ENCODE measurements around the gene BCAS4. TPM values are rescaled to one million over a fixed set of nuclear protein-coding genes. Genes with fewer than 3 reads are reported as not detected.

The BCAS4 gene
- total and polyA plus RNA-seq, 2 donors (not counting 1 experiment from before 2014, with no cell fraction given) = 14.1 to 33.7 TPM

DNA sequence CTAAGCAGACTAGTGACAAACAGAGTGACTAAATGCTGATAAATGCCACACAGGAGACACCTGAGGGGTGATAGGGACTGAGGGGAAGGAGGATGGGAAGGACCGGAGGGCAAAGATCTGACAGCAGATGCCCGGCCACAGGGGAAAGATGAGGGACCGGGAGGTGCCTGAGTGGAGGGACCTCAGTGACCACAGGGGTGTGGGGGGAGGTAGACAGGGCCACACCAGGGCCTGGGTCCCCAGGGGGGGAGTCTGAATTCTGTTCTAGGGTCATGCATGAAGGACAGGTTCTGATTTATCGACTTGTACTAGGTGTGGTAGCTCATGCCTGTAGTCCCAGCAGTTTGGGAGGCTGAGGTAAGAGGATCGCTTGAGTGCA is 6.9 kb downstream of the BCAS4 start:
- Histone ChIP-seq H3K27ac (ENCODE audit: insufficient read depth, low read length) (no peak overlapping the region), H3K9me3 (ENCODE audit: control insufficient read depth, insufficient read depth, low read depth, low read length) (no peaks in the 10 kb centered on the region), H3K4me3 (replicated peaks in 1 of 4; ENCODE audit: control extremely low read depth in 1 of 4, insufficient read depth in 1 of 4, low read depth in 3 of 4, low read length in 4 of 4) (no peak overlapping the region), H3K4me2 (ENCODE audit: extremely low read depth, insufficient read depth, low read length) (no peak overlapping the region), H4K20me1 (ENCODE audit: control insufficient read depth, extremely low read depth, insufficient read depth, low read length) (no peaks in the 10 kb centered on the region), H2AFZ (ENCODE audit: low read length) (no peak overlapping the region), H3K27me3 (ENCODE audit: control insufficient read depth, insufficient read depth, low read length) (no peaks in the 10 kb centered on the region), H3K79me2 (ENCODE audit: control insufficient read depth, insufficient read depth, low read length) (no peaks in the 10 kb centered on the region), H3K36me3 (ENCODE audit: control insufficient read depth, insufficient read depth, low read length) (no peaks in the 10 kb centered on the region), H3K9ac (ENCODE audit: insufficient read depth, low read length) (no peak overlapping the region), H3K4me1 (ENCODE audit: control insufficient read depth, extremely low read depth, insufficient read depth, low read length) (no peaks in the 10 kb centered on the region)
- TF ChIP-seq EZH2 (IDR thresholded peaks at IDR 0.05; ENCODE audit: low read length, missing control alignments) = no peak
- TF ChIP-seq, protein P1, sequence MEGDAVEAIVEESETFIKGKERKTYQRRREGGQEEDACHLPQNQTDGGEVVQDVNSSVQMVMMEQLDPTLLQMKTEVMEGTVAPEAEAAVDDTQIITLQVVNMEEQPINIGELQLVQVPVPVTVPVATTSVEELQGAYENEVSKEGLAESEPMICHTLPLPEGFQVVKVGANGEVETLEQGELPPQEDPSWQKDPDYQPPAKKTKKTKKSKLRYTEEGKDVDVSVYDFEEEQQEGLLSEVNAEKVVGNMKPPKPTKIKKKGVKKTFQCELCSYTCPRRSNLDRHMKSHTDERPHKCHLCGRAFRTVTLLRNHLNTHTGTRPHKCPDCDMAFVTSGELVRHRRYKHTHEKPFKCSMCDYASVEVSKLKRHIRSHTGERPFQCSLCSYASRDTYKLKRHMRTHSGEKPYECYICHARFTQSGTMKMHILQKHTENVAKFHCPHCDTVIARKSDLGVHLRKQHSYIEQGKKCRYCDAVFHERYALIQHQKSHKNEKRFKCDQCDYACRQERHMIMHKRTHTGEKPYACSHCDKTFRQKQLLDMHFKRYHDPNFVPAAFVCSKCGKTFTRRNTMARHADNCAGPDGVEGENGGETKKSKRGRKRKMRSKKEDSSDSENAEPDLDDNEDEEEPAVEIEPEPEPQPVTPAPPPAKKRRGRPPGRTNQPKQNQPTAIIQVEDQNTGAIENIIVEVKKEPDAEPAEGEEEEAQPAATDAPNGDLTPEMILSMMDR (conservative IDR thresholded peaks at IDR 0.05 in 1 of 2, IDR thresholded peaks at IDR 0.05 in 1 of 2; ENCODE audit: low read depth in 1 of 2, low read length in 2 of 2) = no peak
- DNase-seq (ENCODE audit: low read depth in 2 of 2) = no peak

DNA sequence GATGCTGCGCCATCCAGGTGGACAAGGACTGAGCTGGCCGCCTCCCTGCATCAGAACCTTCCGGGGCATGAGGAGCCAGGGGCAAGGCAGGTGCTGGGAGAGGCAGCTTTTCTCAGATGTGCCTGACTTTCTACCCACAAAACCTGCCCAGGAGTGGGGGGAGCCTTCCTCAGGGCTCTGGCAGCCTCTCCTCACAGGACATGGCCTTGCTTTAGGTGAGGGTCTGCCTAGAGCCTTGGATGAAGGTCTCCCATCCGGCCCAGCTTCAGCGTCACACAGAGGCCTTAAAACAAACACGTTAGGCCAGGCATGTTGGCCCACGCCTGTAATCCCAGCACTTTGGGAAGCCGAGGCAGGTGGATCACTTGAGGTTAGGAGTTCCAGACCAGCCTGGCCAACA is 7.4 kb downstream of the BCAS4 start:
- H3K36me3 ChIP-seq (ENCODE audit: control insufficient read depth, insufficient read depth, low read length) = no peaks in the 10 kb centered on the region
- TF ChIP-seq, protein P1 (conservative IDR thresholded peaks at IDR 0.05 in 1 of 2, IDR thresholded peaks at IDR 0.05 in 1 of 2; ENCODE audit: low read depth in 1 of 2, low read length in 2 of 2) = no peak
- no peak for TF ChIP-seq EZH2 (IDR thresholded peaks at IDR 0.05; ENCODE audit: low read length, missing control alignments)
- DNase-seq (ENCODE audit: low read depth in 2 of 2) = no peak
- H3K4me1 ChIP-seq (ENCODE audit: control insufficient read depth, extremely low read depth, insufficient read depth, low read length) = no peaks in the 10 kb centered on the region
- no peak overlapping the region for H3K4me3 ChIP-seq (replicated peaks in 1 of 4; ENCODE audit: control extremely low read depth in 1 of 4, insufficient read depth in 1 of 4, low read depth in 3 of 4, low read length in 4 of 4)
- H4K20me1 ChIP-seq (ENCODE audit: control insufficient read depth, extremely low read depth, insufficient read depth, low read length) = no peaks in the 10 kb centered on the region
- no peaks in the 10 kb centered on the region for H3K27me3 ChIP-seq (ENCODE audit: control insufficient read depth, insufficient read depth, low read length)
- H2AFZ ChIP-seq (ENCODE audit: low read length) = no peak overlapping the region
- H3K9ac ChIP-seq (ENCODE audit: insufficient read depth, low read length) = no peak overlapping the region
- H3K27ac ChIP-seq (ENCODE audit: insufficient read depth, low read length) = no peak overlapping the region
- H3K9me3 ChIP-seq (ENCODE audit: control insufficient read depth, insufficient read depth, low read depth, low read length) = no peaks in the 10 kb centered on the region
- no peak overlapping the region for H3K4me2 ChIP-seq (ENCODE audit: extremely low read depth, insufficient read depth, low read length)
- no peaks in the 10 kb centered on the region for H3K79me2 ChIP-seq (ENCODE audit: control insufficient read depth, insufficient read depth, low read length)

DNA sequence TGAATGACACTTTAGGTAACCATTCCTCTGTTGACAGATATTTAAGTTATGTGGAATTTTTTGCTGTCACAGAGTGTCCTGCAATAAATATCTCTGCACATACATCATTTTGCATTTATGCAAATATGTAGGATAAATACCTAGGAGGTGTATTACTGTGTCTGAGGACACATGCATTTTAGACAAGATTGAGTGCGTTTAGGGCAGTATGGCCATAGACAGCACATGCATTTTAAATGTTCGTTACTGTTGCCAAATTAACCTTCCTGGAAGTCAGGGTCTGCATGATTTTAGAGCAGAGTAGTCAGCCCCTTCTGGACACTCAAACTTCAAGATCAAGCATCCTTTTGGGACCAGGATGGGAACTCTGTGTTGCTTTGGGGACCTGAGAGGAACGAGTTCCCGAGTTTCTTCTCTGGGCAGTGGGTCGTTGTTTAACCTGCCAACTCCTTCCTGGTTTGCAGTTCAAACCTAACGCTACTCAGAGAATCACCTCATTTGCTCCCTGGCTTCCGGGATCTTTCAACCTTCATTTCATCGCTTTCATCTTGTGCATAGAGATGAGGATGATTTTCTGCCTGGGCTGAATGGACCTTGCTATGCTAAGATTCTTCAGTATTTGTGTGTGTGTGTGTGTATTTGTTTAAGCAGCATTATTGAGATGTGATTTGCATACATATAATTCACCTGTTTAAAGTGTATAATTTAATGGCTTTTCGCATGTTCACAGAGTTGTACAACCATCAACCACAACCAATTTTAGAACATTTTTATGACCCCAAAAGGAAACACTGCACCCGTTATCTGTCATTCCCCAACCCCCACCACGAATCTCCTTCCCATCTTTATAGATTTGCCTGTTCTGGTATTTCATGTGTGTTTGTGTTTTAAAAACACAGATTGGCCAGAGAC is 9.8 kb downstream of the BCAS4 start:
- no peak overlapping the region for H3K4me3 ChIP-seq (replicated peaks in 1 of 4; ENCODE audit: control extremely low read depth in 1 of 4, insufficient read depth in 1 of 4, low read depth in 3 of 4, low read length in 4 of 4)
- H3K79me2 ChIP-seq (ENCODE audit: control insufficient read depth, insufficient read depth, low read length) = no peaks in the 10 kb centered on the region
- H3K4me2 ChIP-seq (ENCODE audit: extremely low read depth, insufficient read depth, low read length) = no peak overlapping the region
- no peak overlapping the region for H2AFZ ChIP-seq (ENCODE audit: low read length)
- H3K4me1 ChIP-seq (ENCODE audit: control insufficient read depth, extremely low read depth, insufficient read depth, low read length) = no peaks in the 10 kb centered on the region
- H3K27me3 ChIP-seq (ENCODE audit: control insufficient read depth, insufficient read depth, low read length) = no peaks in the 10 kb centered on the region
- H3K9ac ChIP-seq (ENCODE audit: insufficient read depth, low read length) = no peak overlapping the region
- no peaks in the 10 kb centered on the region for H4K20me1 ChIP-seq (ENCODE audit: control insufficient read depth, extremely low read depth, insufficient read depth, low read length)
- no peak overlapping the region for H3K27ac ChIP-seq (ENCODE audit: insufficient read depth, low read length)
- H3K9me3 ChIP-seq (ENCODE audit: control insufficient read depth, insufficient read depth, low read depth, low read length) = no peaks in the 10 kb centered on the region
- no peaks in the 10 kb centered on the region for H3K36me3 ChIP-seq (ENCODE audit: control insufficient read depth, insufficient read depth, low read length)
- TF ChIP-seq, protein P1 (conservative IDR thresholded peaks at IDR 0.05 in 1 of 2, IDR thresholded peaks at IDR 0.05 in 1 of 2; ENCODE audit: low read depth in 1 of 2, low read length in 2 of 2) = no peak
- TF ChIP-seq EZH2 (IDR thresholded peaks at IDR 0.05; ENCODE audit: low read length, missing control alignments) = no peak
- no peak for DNase-seq (ENCODE audit: low read depth in 2 of 2)

Measured in fibroblast of lung (primary cell).